Mammary epithelial cell (primary cell): ENCODE data around the gene RIMBP3B.
"Not testable (repeated sequence)": the region's sequence is repeated elsewhere in the genome, so short reads cannot be mapped to it uniquely, and the experiment has no call there.

Experiments
- CTCF ChIP-seq, 2 donors: IDR thresholded peaks in 1 of 2; conservative IDR thresholded peaks in 1 of 2; 2 replicates each; pipeline ENCODE4 v1.5.1; 2011 to 2012; ENCODE audit warnings: inconsistent platforms in 2 of 2, low read length in 2 of 2, mild to moderate bottlenecking in 2 of 2, control low read depth in 1 of 2, low read depth in 1 of 2; ENCODE audit not compliant: insufficient read depth in 1 of 2; ENCODE audit errors: extremely low read depth in 1 of 2
- EZH2 ChIP-seq: IDR thresholded peaks from 2 replicates; pipeline ENCODE4 v1.6.1; 2012; ENCODE audit warnings: low read length, inconsistent platforms, borderline replicate concordance

DNA sequence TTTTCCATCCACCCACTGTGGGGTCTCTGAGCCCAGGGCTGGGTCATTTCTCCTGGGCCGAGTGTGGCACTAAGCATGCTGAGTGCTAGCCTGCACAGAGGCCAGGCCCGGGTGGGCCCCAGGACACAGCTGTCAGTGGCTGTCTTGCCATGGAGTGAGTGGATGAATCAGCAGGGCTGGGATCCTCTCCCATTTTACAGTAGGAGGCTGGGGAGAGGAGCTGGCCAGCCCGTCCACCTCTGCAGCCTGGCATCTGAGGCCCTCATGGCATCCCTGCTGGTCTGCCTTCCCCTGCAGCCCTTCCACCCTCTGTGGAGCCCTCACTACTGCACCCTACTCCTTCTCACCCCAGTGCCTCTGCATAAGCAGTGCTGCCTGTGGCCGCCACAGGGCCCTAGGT is 21.1 kb upstream of the RIMBP3B start:
- not testable (repeated sequence) for TF ChIP-seq CTCF (conservative IDR thresholded peaks at IDR 0.05 in 1 of 2, IDR thresholded peaks at IDR 0.05 in 1 of 2; ENCODE audit: extremely low read depth in 1 of 2, insufficient read depth in 1 of 2, low read depth in 1 of 2, low read length in 2 of 2); EZH2
